H9 (cell line): ENCODE results near the gene LDB2. TPM values are rescaled to one million over a fixed set of nuclear protein-coding genes. Genes with fewer than 3 reads are reported as not detected.

ENCODE experiments used
- DNase-seq: peaks from one replicate; pipeline ENCODE4 v3.0.0-alpha.2; 2017
- H2AFZ ChIP-seq: one replicate; pipeline ENCODE4 v1.6.1; 2013; ENCODE audit warnings: mild to moderate bottlenecking, low read length, control low read depth, moderate library complexity
- H2AK5ac ChIP-seq: 2 replicates; pipeline ENCODE4 v1.6.1; 2013; ENCODE audit warnings: low read length, control low read depth, mixed read lengths; ENCODE audit not compliant: insufficient read length
- H2BK120ac ChIP-seq: one replicate; pipeline ENCODE4 v1.6.1; 2013; ENCODE audit warnings: low read depth, mild to moderate bottlenecking, low read length, control low read depth, inconsistent platforms; ENCODE audit not compliant: poor library complexity, severe bottlenecking
- H2BK12ac ChIP-seq: 2 replicates; pipeline ENCODE4 v1.6.1; 2013; ENCODE audit warnings: low read length, control low read depth, mixed read lengths, low read depth; ENCODE audit not compliant: insufficient read length
- H2BK15ac ChIP-seq: 2 replicates; pipeline ENCODE4 v1.6.1; 2013; ENCODE audit warnings: low read depth, low read length, control low read depth
- H2BK20ac ChIP-seq: one replicate; pipeline ENCODE4 v1.6.1; 2013; ENCODE audit warnings: low read depth, mild to moderate bottlenecking, low read length, control low read depth, inconsistent platforms; ENCODE audit not compliant: poor library complexity, severe bottlenecking
- H2BK5ac ChIP-seq: 2 replicates; pipeline ENCODE4 v1.6.1; 2013; ENCODE audit warnings: low read length, control low read depth, mixed read lengths; ENCODE audit not compliant: insufficient read length
- H3K14ac ChIP-seq: 2 replicates; pipeline ENCODE4 v1.6.1; 2013; ENCODE audit warnings: low read length, control low read depth; ENCODE audit not compliant: insufficient read depth
- H3K18ac ChIP-seq: 2 replicates; pipeline ENCODE4 v1.6.1; 2013; ENCODE audit warnings: low read depth, mild to moderate bottlenecking, mixed read lengths, low read length, control low read depth; ENCODE audit not compliant: insufficient read length
- H3K23ac ChIP-seq: 2 replicates; pipeline ENCODE4 v1.6.1; 2013; ENCODE audit warnings: low read length, control low read depth, mixed read lengths, low read depth; ENCODE audit not compliant: insufficient read length
- H3K23me2 ChIP-seq: 2 replicates; pipeline ENCODE4 v1.6.1; 2013; ENCODE audit warnings: low read depth, mild to moderate bottlenecking, mixed read lengths, low read length, control low read depth; ENCODE audit not compliant: insufficient read length, poor library complexity, severe bottlenecking
- H3K27ac ChIP-seq: 2 replicates; pipeline ENCODE4 v1.5.1; 2013; ENCODE audit warnings: low read length, control low read depth, mixed read lengths, low read depth; ENCODE audit not compliant: insufficient read length
- H3K27me3 ChIP-seq: 2 replicates; pipeline ENCODE4 v1.6.1; 2013; ENCODE audit warnings: low read length, control low read depth, inconsistent platforms; ENCODE audit not compliant: insufficient read depth
- H3K4ac ChIP-seq: 2 replicates; pipeline ENCODE4 v1.6.1; 2013; ENCODE audit warnings: low read depth, mild to moderate bottlenecking, control low read depth, inconsistent platforms, low read length, moderate library complexity
- H3K4me1 ChIP-seq: 2 replicates; pipeline ENCODE4 v1.6.1; 2013; ENCODE audit warnings: low read length, control low read depth, inconsistent platforms; ENCODE audit not compliant: insufficient read depth
- H3K4me2 ChIP-seq: 2 replicates; pipeline ENCODE4 v1.6.1; 2013; ENCODE audit warnings: low read length, control low read depth, mixed read lengths; ENCODE audit not compliant: insufficient read length, insufficient read depth
- H3K56ac ChIP-seq: 2 replicates; pipeline ENCODE4 v1.6.1; 2013; ENCODE audit warnings: low read depth, mild to moderate bottlenecking, mixed read lengths, low read length, control low read depth; ENCODE audit not compliant: insufficient read length
- H3K79me1 ChIP-seq: 2 replicates; pipeline ENCODE4 v1.6.1; 2013; ENCODE audit warnings: low read depth, mild to moderate bottlenecking, moderate library complexity, low read length, control low read depth, inconsistent platforms; ENCODE audit not compliant: insufficient read depth, poor library complexity, severe bottlenecking
- H3K79me2 ChIP-seq: 2 replicates; pipeline ENCODE4 v1.6.1; 2013; ENCODE audit warnings: low read length, control low read depth, inconsistent platforms; ENCODE audit not compliant: insufficient read depth
- H3K9ac ChIP-seq: 2 replicates; pipeline ENCODE4 v1.6.1; 2013; ENCODE audit warnings: low read length, control low read depth, mixed read lengths; ENCODE audit not compliant: insufficient read length; ENCODE audit errors: extremely low read depth
- H3K9me3 ChIP-seq: one replicate; pipeline ENCODE4 v1.6.1; 2013; ENCODE audit warnings: low read depth, low read length, inconsistent platforms; ENCODE audit not compliant: control insufficient read depth
- H3T11ph ChIP-seq: one replicate; pipeline ENCODE4 v1.6.1; 2013; ENCODE audit warnings: mild to moderate bottlenecking, low read length, control low read depth, inconsistent platforms
- H4K20me1 ChIP-seq: one replicate; pipeline ENCODE4 v1.6.1; 2013; ENCODE audit not compliant: control insufficient read depth, insufficient read length, insufficient read depth
- H4K5ac ChIP-seq: 2 replicates; pipeline ENCODE4 v1.6.1; 2013; ENCODE audit warnings: low read depth, mild to moderate bottlenecking, mixed read lengths, low read length, control low read depth; ENCODE audit not compliant: insufficient read length
- H4K8ac ChIP-seq: replicated peaks from 2 replicates; pipeline ENCODE4 v1.6.1; 2013; ENCODE audit warnings: low read length, control low read depth, mixed read lengths, low read depth; ENCODE audit not compliant: insufficient read length
- H4K91ac ChIP-seq: 2 replicates; pipeline ENCODE4 v1.6.1; 2013; ENCODE audit warnings: low read depth, mild to moderate bottlenecking, moderate library complexity, mixed read lengths, low read length, control low read depth; ENCODE audit not compliant: insufficient read length
- H3K27ac Mint-ChIP-seq, 3 experiments: 2 replicates in 2 of 3; 3 replicates in 1 of 3; pipeline ENCODE4 v1.8.0; 2020 to 2021; ENCODE audit warnings: mixed read lengths in 3 of 3, mild to moderate bottlenecking in 1 of 3, moderate library complexity in 1 of 3
- H3K27me3 Mint-ChIP-seq: 2 replicates; pipeline ENCODE4 v1.8.0; 2021; ENCODE audit warnings: low read depth, mild to moderate bottlenecking, moderate library complexity, mixed read lengths
- H3K36me3 Mint-ChIP-seq, 3 experiments: 2 replicates in 2 of 3; 3 replicates in 1 of 3; pipeline ENCODE4 v1.8.0; 2020 to 2021; ENCODE audit warnings: low read depth in 3 of 3, mixed read lengths in 3 of 3; ENCODE audit not compliant: insufficient read depth in 1 of 3
- H3K4me1 Mint-ChIP-seq, 2 experiments: 2 replicates each; pipeline ENCODE4 v1.8.0; 2020; ENCODE audit warnings: mixed read lengths in 2 of 2
- H3K4me3 Mint-ChIP-seq, 2 experiments: 2 replicates in 1 of 2; 3 replicates in 1 of 2; pipeline ENCODE4 v1.8.0; 2020 to 2021; ENCODE audit warnings: mild to moderate bottlenecking in 2 of 2, mixed read lengths in 2 of 2, moderate library complexity in 1 of 2
- H3K9me3 Mint-ChIP-seq, 2 experiments: 2 replicates in 1 of 2; 3 replicates in 1 of 2; pipeline ENCODE4 v1.8.0; 2020; ENCODE audit warnings: mild to moderate bottlenecking in 2 of 2, mixed read lengths in 2 of 2, moderate library complexity in 1 of 2
- CTCF ChIP-seq: fragments of 200-600 bp; sonication (generic); conservative IDR thresholded peaks from 3 replicates; pipeline ENCODE4 v1.8.0; 2021; ENCODE audit warnings: antibody characterized with exemption, mild to moderate bottlenecking
- WGBS: extraction: QIAGEN DNeasy Blood & Tissue Kit; methylation state at CpG from one replicate; pipeline ENCODE4 v1.1.7; 2013; ENCODE audit warnings: missing lambda C conversion rate, low lambda C conversion rate, mixed read lengths; ENCODE audit not compliant: insufficient read length; ENCODE audit errors: extremely low coverage; 5-methylcytosine and 5-hydroxymethylcytosine counted together
- total RNA-seq: library from RNA; stranded (reverse); gene quantifications from 2 replicates; pipeline ENCODE4 v1.2.1, GENCODE V29; 2021

LDB2 gene
- total RNA-seq, 1 experiment from 2014 or later: 22.5 TPM

- no peak overlapping the region for H3K14ac ChIP-seq
- no peak overlapping the region for H3K23ac ChIP-seq
- H3K18ac ChIP-seq: no peak overlapping the region
- no peak overlapping the region for H2BK20ac ChIP-seq
- DNase-seq: no peak
- no peak overlapping the region for H4K8ac ChIP-seq
- no peak overlapping the region for H2BK15ac ChIP-seq
- no peaks in the 10 kb centered on the region for H3K27me3 ChIP-seq
- no peak overlapping the region for H3K9ac ChIP-seq
- Mint-ChIP-seq H3K27ac (no peak overlapping the region; a peak in 1 of 7 replicates), H3K9me3 (no peaks in the 10 kb centered on the region), H3K36me3 (peaks cover 0 to 8% (median 3%) of the 10 kb centered on the region in 3 experiments; a peak in 3 of 7 replicates), H3K27me3 (no peaks in the 10 kb centered on the region), H3K4me1 (peaks cover 43 to 44% of the 10 kb centered on the region in 2 experiments), H3K4me3 (no peak overlapping the region)
- H4K91ac ChIP-seq: no peak overlapping the region
- H3K79me2 ChIP-seq: no peaks in the 10 kb centered on the region; the same call in 1 of the 2 replicates
- no peaks in the 10 kb centered on the region for H3K9me3 ChIP-seq
- H2BK5ac ChIP-seq: no peak overlapping the region
- no peak for TF ChIP-seq CTCF
- H4K5ac ChIP-seq: no peak overlapping the region
- no peak overlapping the region for H2BK120ac ChIP-seq
- no peak overlapping the region for H2BK12ac ChIP-seq
- H3K56ac ChIP-seq: no peak overlapping the region
- H2AK5ac ChIP-seq: no peak overlapping the region
- no peaks in the 10 kb centered on the region for H4K20me1 ChIP-seq
- H3K23me2 ChIP-seq: no peaks in the 10 kb centered on the region
- no peak overlapping the region for H3K4me2 ChIP-seq
- no peak overlapping the region for H3K27ac ChIP-seq
- no CpG with 5 or more reads among the region's 11 CpGs for WGBS
- H3K4ac ChIP-seq: no peak overlapping the region
- H3K4me1 ChIP-seq: peaks cover 14% of the 10 kb centered on the region; the same call in 1 of the 2 replicates
- H2AFZ ChIP-seq: no peak overlapping the region
- no peak overlapping the region for H3T11ph ChIP-seq
- peaks cover 3% of the 10 kb centered on the region for H3K79me1 ChIP-seq
These were observed 35.7 kb downstream of the LDB2 start for GRCh38 chr4:16862697-16863096.
